H1 (cell line): ENCODE data around the gene SLC24A4.

Experiments
- BRCA1 ChIP-seq: IDR thresholded peaks from 2 replicates; pipeline ENCODE4 v1.6.1; 2012; ENCODE audit warnings: low read depth, low read length, improper control_type of control experiment
- CEBPB ChIP-seq: IDR thresholded peaks from 2 replicates; pipeline ENCODE4 v1.6.1; 2012; ENCODE audit warnings: low read depth, low read length
- CHD2 ChIP-seq: IDR thresholded peaks from 2 replicates; pipeline ENCODE4 v1.6.1; 2012; ENCODE audit warnings: low read length, improper control_type of control experiment
- EZH2 ChIP-seq: fragments of 200-600 bp; sonication (generic); IDR thresholded peaks from 2 replicates; pipeline ENCODE4 v1.7.1; 2012; ENCODE audit warnings: low read depth, mild to moderate bottlenecking, moderate library complexity, low read length, inconsistent platforms; ENCODE audit not compliant: severe bottlenecking
- PHF8 ChIP-seq: fragments of 200-600 bp; sonication (generic); conservative IDR thresholded peaks from 2 replicates; pipeline ENCODE4 v1.7.1; 2012; ENCODE audit warnings: low read depth, mild to moderate bottlenecking, inconsistent platforms, low read length, moderate library complexity
- POLR2AphosphoS5 ChIP-seq: IDR thresholded peaks from 2 replicates; pipeline ENCODE4 v1.6.1; 2011; ENCODE audit warnings: low read depth, low read length
- RBBP5 ChIP-seq: IDR thresholded peaks from 2 replicates; pipeline ENCODE4 v1.7.1; 2012; ENCODE audit warnings: low read depth, mild to moderate bottlenecking, inconsistent platforms, low read length, moderate library complexity, borderline replicate concordance
- SP1 ChIP-seq: IDR thresholded peaks from 2 replicates; pipeline ENCODE4 v1.6.1; 2011; ENCODE audit warnings: low read depth, low read length
- SP4 ChIP-seq: IDR thresholded peaks from 2 replicates; pipeline ENCODE4 v1.6.1; 2012; ENCODE audit warnings: low read length, inconsistent platforms
- TEAD4 ChIP-seq: IDR thresholded peaks from 2 replicates; pipeline ENCODE4 v1.6.1; 2012; ENCODE audit warnings: low read depth, low read length, inconsistent platforms, mixed read lengths
- ZNF274 ChIP-seq: IDR thresholded peaks from 2 replicates; pipeline ENCODE4 v1.7.0; 2012; ENCODE audit warnings: low read length, borderline replicate concordance; ENCODE audit errors: extremely low read depth
- TF ChIP-seq, protein P1 (sequence below), 3 experiments: IDR thresholded peaks; 1 replicate in 2 of 3; 2 replicates in 1 of 3; pipeline versions ENCODE4 v1.5.1 to v1.6.1; 2011; ENCODE audit warnings: low read length in 3 of 3, mild to moderate bottlenecking in 3 of 3, inconsistent platforms in 2 of 3, low read depth in 1 of 3, moderate library complexity in 1 of 3; ENCODE audit not compliant: insufficient read depth in 1 of 3; ENCODE audit errors: control extremely low read depth in 1 of 3
- TF ChIP-seq, protein P2 (sequence below): IDR thresholded peaks from 2 replicates; pipeline ENCODE4 v1.6.1; 2011; ENCODE audit warnings: low read length, improper control_type of control experiment

DNA sequence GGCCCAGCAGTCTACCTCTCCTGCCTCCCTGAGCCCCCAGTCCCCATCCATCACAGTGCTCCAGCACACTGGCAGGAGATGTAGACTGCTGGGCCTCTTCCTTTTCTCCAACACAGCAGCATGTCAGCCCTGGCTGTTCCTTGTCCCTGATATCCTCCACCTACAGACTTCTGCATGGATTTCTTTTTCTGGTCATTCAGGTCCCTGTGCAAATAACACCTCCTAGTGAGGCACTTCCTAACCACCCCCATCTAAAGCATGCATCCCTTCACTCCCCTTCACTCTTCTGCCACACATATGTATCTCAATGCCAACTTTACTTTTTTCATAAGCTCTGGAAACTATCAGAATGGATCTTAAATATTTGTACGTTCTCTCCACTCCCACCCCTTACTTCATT, 81.5 kb downstream of the SLC24A4 start:
- TF ChIP-seq BRCA1, result no peak
- no peak for TF ChIP-seq SP4
- TF ChIP-seq, protein P1, sequence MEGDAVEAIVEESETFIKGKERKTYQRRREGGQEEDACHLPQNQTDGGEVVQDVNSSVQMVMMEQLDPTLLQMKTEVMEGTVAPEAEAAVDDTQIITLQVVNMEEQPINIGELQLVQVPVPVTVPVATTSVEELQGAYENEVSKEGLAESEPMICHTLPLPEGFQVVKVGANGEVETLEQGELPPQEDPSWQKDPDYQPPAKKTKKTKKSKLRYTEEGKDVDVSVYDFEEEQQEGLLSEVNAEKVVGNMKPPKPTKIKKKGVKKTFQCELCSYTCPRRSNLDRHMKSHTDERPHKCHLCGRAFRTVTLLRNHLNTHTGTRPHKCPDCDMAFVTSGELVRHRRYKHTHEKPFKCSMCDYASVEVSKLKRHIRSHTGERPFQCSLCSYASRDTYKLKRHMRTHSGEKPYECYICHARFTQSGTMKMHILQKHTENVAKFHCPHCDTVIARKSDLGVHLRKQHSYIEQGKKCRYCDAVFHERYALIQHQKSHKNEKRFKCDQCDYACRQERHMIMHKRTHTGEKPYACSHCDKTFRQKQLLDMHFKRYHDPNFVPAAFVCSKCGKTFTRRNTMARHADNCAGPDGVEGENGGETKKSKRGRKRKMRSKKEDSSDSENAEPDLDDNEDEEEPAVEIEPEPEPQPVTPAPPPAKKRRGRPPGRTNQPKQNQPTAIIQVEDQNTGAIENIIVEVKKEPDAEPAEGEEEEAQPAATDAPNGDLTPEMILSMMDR (IDR thresholded peaks at IDR 0.05; ENCODE audit: control extremely low read depth in 1 of 3, insufficient read depth in 1 of 3, low read depth in 1 of 3, low read length in 3 of 3), result no peak
- TF ChIP-seq CEBPB, result no peak
- no peak for TF ChIP-seq POLR2AphosphoS5
- TF ChIP-seq CHD2, result no peak
- TF ChIP-seq, protein P2, sequence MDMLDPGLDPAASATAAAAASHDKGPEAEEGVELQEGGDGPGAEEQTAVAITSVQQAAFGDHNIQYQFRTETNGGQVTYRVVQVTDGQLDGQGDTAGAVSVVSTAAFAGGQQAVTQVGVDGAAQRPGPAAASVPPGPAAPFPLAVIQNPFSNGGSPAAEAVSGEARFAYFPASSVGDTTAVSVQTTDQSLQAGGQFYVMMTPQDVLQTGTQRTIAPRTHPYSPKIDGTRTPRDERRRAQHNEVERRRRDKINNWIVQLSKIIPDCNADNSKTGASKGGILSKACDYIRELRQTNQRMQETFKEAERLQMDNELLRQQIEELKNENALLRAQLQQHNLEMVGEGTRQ, result no peak
- TF ChIP-seq EZH2, result no peak
- no peak for TF ChIP-seq PHF8
- TF ChIP-seq SP1, result no peak
- no peak for TF ChIP-seq TEAD4
- TF ChIP-seq RBBP5, result no peak
- TF ChIP-seq ZNF274, result no peak
